Measurements from ENCODE around the gene TC2N. TPM values are rescaled to one million over a fixed set of nuclear protein-coding genes. Genes with fewer than 3 reads are reported as not detected.
"Not testable (repeated sequence)": the region's sequence is repeated elsewhere in the genome, so short reads cannot be mapped to it uniquely, and the experiment has no call there.

TC2N gene
- polyA plus RNA-seq, 1 donor from 2014 or later = 2.1 TPM

- Histone ChIP-seq H3K36me3 (ENCODE audit: insufficient read depth, low read length) (no peaks in the 10 kb centered on the region), H3K4me2 (ENCODE audit: low read length) (no peak overlapping the region), H3F3A (ENCODE audit: insufficient read depth, low read length, poor library complexity, severe bottlenecking) (no peaks in the 10 kb centered on the region), H3K9me3 (ENCODE audit: low read length) (no peaks in the 10 kb centered on the region), H3K27me3 (ENCODE audit: insufficient read depth, low read depth, low read length) (no peaks in the 10 kb centered on the region), H3K27ac (ENCODE audit: low read length) (no peak overlapping the region), H3K79me2 (replicated peaks; ENCODE audit: insufficient read depth, low read length) (no peaks in the 10 kb centered on the region), H3K9ac (ENCODE audit: low read length) (no peak overlapping the region), H2AFZ (ENCODE audit: low read depth, low read length) (no peak overlapping the region), H3K4me3 (ENCODE audit: low read length) (no peak overlapping the region), H4K20me1 (ENCODE audit: insufficient read depth) (no peaks in the 10 kb centered on the region), H3K9me2 (ENCODE audit: insufficient read depth, low read length) (no peaks in the 10 kb centered on the region)
- TF ChIP-seq RAD21 (conservative IDR thresholded peaks at IDR 0.05) = no peak
Observed at GRCh38 chr14:91899213-91899612, 31.9 kb upstream of the TC2N start.

- Histone ChIP-seq H3K36me3 (ENCODE audit: insufficient read depth, low read length) (no peaks in the 10 kb centered on the region), H3K9me3 (ENCODE audit: low read length) (no peaks in the 10 kb centered on the region), H3K27ac (ENCODE audit: low read length) (no peak overlapping the region), H3K27me3 (ENCODE audit: insufficient read depth, low read depth, low read length) (no peaks in the 10 kb centered on the region), H3K9ac (ENCODE audit: low read length) (no peak overlapping the region), H2AFZ (ENCODE audit: low read depth, low read length) (no peak overlapping the region), H3K79me2 (replicated peaks; ENCODE audit: insufficient read depth, low read length) (no peaks in the 10 kb centered on the region), H3K9me2 (ENCODE audit: insufficient read depth, low read length) (no peaks in the 10 kb centered on the region), H3K4me3 (ENCODE audit: low read length) (no peak overlapping the region), H4K20me1 (ENCODE audit: insufficient read depth) (no peaks in the 10 kb centered on the region), H3F3A (ENCODE audit: insufficient read depth, low read length, poor library complexity, severe bottlenecking) (no peaks in the 10 kb centered on the region), H3K4me2 (ENCODE audit: low read length) (no peak overlapping the region)
- TF ChIP-seq RAD21 (conservative IDR thresholded peaks at IDR 0.05) (no peak), EZH2 (IDR thresholded peaks at IDR 0.05; ENCODE audit: borderline replicate concordance, insufficient read depth, low read length, poor library complexity, severe bottlenecking) (no peak), MXI1 (conservative IDR thresholded peaks at IDR 0.05; ENCODE audit: poor library complexity, severe bottlenecking) (no peak), POLR2AphosphoS5 (IDR thresholded peaks at IDR 0.05) (no peak), REST (IDR thresholded peaks at IDR 0.05; ENCODE audit: borderline replicate concordance) (no peak), TAF1 (IDR thresholded peaks at IDR 0.05; ENCODE audit: low read depth) (no peak), SMC3 (conservative IDR thresholded peaks at IDR 0.05; ENCODE audit: poor library complexity) (no peak), EP300 (conservative IDR thresholded peaks at IDR 0.05; ENCODE audit: poor library complexity, severe bottlenecking) (no peak), CTCF (IDR thresholded peaks at IDR 0.05; ENCODE audit: poor library complexity, severe bottlenecking) (no peak)
Observed at GRCh38 chr14:91898372-91898771, 31.0 kb upstream of the TC2N start.

- H3K27ac ChIP-seq (ENCODE audit: low read length); H2AFZ ChIP-seq (ENCODE audit: low read depth, low read length): not testable (repeated sequence)
Observed at GRCh38 chr14:91897716-91898115, 30.4 kb upstream of the TC2N start.

More at GRCh38 chr14:91897716-91898115, 30.4 kb upstream of the TC2N start:
- not testable (repeated sequence) for H3K9me3 ChIP-seq (ENCODE audit: low read length); H3K4me2 ChIP-seq (ENCODE audit: low read length); H3K4me3 ChIP-seq (ENCODE audit: low read length); H3K36me3 ChIP-seq (ENCODE audit: insufficient read depth, low read length); H4K20me1 ChIP-seq (ENCODE audit: insufficient read depth); H3K9ac ChIP-seq (ENCODE audit: low read length); H3K9me2 ChIP-seq (ENCODE audit: insufficient read depth, low read length); H3K79me2 ChIP-seq (replicated peaks; ENCODE audit: insufficient read depth, low read length); H3K27me3 ChIP-seq (ENCODE audit: insufficient read depth, low read depth, low read length); H3F3A ChIP-seq (ENCODE audit: insufficient read depth, low read length, poor library complexity, severe bottlenecking)

Data from neural cell (in vitro differentiated cells).